ENCODE measurements around the gene THYN1.

- TF ChIP-seq CTCF (IDR thresholded peaks at IDR 0.05) (no peak), POLR2A (IDR thresholded peaks at IDR 0.05) (no peak)
These were observed 7.8 kb upstream of the THYN1 start for GRCh38 chr11:134260983-134261382.

Measured in uterus (tissue), 2 donors.